ENCODE measurements around the gene LAMP1.

LAMP1 gene

GRCh38 chr13:113322890-113323651 is 26.0 kb downstream of the LAMP1 start:
- TF ChIP-seq, protein P1, sequence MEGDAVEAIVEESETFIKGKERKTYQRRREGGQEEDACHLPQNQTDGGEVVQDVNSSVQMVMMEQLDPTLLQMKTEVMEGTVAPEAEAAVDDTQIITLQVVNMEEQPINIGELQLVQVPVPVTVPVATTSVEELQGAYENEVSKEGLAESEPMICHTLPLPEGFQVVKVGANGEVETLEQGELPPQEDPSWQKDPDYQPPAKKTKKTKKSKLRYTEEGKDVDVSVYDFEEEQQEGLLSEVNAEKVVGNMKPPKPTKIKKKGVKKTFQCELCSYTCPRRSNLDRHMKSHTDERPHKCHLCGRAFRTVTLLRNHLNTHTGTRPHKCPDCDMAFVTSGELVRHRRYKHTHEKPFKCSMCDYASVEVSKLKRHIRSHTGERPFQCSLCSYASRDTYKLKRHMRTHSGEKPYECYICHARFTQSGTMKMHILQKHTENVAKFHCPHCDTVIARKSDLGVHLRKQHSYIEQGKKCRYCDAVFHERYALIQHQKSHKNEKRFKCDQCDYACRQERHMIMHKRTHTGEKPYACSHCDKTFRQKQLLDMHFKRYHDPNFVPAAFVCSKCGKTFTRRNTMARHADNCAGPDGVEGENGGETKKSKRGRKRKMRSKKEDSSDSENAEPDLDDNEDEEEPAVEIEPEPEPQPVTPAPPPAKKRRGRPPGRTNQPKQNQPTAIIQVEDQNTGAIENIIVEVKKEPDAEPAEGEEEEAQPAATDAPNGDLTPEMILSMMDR (IDR thresholded peaks at IDR 0.05; ENCODE audit: extremely low read depth, missing control alignments), result no peak

DNA sequence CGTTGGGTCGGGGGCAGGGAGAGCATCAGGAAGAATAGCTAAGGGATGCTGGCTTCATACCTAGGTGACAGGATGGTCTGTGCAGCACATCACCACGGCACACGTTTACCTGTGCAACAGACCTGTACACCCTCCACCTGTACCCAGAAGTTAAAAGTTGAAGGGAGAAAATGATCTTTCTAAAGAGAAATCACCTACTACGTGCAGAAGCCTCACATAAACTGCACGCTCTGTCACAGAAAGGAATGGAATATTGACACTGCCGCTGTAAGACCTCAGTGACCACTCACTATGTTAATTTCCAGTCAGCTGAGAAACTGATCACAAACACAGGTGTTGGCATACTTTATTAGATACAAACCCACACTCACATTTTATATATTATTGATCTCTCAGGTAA is 26.8 kb downstream of the LAMP1 start:
- no peak for DNase-seq (ENCODE audit: low spot score)
- TF ChIP-seq, protein P1 (IDR thresholded peaks at IDR 0.05; ENCODE audit: extremely low read depth, missing control alignments), result no peak

More at GRCh38 chr13:113322890-113323651, 26.0 kb downstream of the LAMP1 start:
- DNase-seq (ENCODE audit: low spot score), result no peak

GRCh38 chr13:113324398-113324797 is 27.4 kb downstream of the LAMP1 start:
- TF ChIP-seq, protein P1 (IDR thresholded peaks at IDR 0.05; ENCODE audit: extremely low read depth, missing control alignments), result no peak
- DNase-seq (ENCODE audit: low spot score), result no peak

DNA sequence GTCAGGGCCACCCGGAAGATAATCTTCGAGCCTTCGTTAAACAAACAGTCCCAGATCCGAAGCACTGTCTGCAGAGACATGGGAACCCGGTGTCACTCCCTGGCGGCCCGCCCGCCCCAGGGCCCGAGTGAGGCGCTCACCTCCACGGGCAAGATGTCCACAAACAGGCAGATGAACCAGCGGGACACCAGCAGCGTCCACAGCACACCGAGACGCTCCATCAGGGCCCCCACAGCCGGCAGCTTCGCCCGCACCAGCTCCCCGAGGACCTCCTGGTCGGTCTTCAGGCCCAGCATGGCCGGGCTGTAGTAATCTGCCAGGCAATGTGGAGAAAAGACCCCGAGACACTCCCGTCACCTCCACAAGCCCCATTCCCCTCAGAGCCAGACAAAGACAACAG is 28.7 kb downstream of the LAMP1 start:
- TF ChIP-seq, protein P1 (IDR thresholded peaks at IDR 0.05; ENCODE audit: extremely low read depth, missing control alignments), result no peak

DNA sequence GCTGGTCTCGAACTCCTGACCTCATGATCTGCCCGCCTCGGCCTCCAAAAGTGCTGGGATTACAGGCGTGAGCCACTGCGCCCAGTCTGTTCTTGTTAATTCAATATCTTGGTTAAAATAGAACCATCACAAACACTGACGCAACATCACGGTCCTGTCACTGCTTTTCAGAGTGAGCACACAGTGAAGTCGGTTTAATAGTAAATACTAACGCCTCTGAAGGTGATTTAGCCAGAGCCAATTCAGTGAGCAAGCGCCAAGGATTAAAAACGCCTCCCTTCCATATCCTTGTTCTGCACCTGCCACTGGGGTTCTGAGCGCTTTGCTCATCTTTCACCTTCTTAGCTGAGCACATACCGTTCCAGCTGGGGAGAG is 30.3 kb downstream of the LAMP1 start:
- no peak for DNase-seq (ENCODE audit: low spot score)
- TF ChIP-seq, protein P1 (IDR thresholded peaks at IDR 0.05; ENCODE audit: extremely low read depth, missing control alignments), result no peak

More for the DNA sequence above, 28.7 kb downstream of the LAMP1 start:
- no peak for DNase-seq (ENCODE audit: low spot score)

- no peak for DNase-seq (ENCODE audit: low spot score)
- TF ChIP-seq, protein P1 (IDR thresholded peaks at IDR 0.05; ENCODE audit: extremely low read depth, missing control alignments), result no peak
Measured at GRCh38 chr13:113327766-113328471, 30.9 kb downstream of the LAMP1 start.

- DNase-seq (ENCODE audit: low spot score), result no peak
Measured at GRCh38 chr13:113328851-113329250, 31.8 kb downstream of the LAMP1 start.

More at GRCh38 chr13:113328851-113329250, 31.8 kb downstream of the LAMP1 start:
- TF ChIP-seq, protein P1 (IDR thresholded peaks at IDR 0.05; ENCODE audit: extremely low read depth, missing control alignments), result no peak
